Heart left ventricle (tissue), 16 donors: ENCODE data around the gene SYPL1. TPM values are rescaled to one million over a fixed set of nuclear protein-coding genes. Genes with fewer than 3 reads are reported as not detected.
A peak's percentile ranks its signal among the peaks of the same experiment; 100 is the strongest.

Source experiments
- ATAC-seq, 4 donors: fragments of 200-7000 bp; cut with Tn5 transposase; one replicate each; pipeline ENCODE4 v1.9.1; 2020 to 2022; ENCODE audit warnings: moderate library complexity in 4 of 4, mild to moderate bottlenecking in 3 of 4, moderate number of reproducible peaks in 1 of 4
- DNase-seq, 5 donors: peaks; one replicate each; pipeline ENCODE4 v3.0.0-alpha.2; 2020
- H3K27ac ChIP-seq, 12 donors: fragments of 200-600 bp; sonication (generic) in 4 of 12; one replicate each; pipeline versions ENCODE4 v1.5.0 to v1.8.0; 2016 to 2022; ENCODE audit warnings: mild to moderate bottlenecking in 2 of 12
- H3K27me3 ChIP-seq, 9 donors: fragments of 200-600 bp; sonication (generic) in 2 of 9; one replicate each; pipeline versions ENCODE4 v1.5.1 to v1.8.0; 2016 to 2022; ENCODE audit warnings: mild to moderate bottlenecking in 3 of 9
- H3K36me3 ChIP-seq, 9 donors: fragments of 200-600 bp; sonication (generic) in 2 of 9; one replicate each; pipeline versions ENCODE4 v1.5.0 to v1.8.0; 2018 to 2022; ENCODE audit warnings: mild to moderate bottlenecking in 2 of 9
- H3K4me1 ChIP-seq, 12 donors: fragments of 200-600 bp; sonication (generic) in 4 of 12; one replicate each; pipeline versions ENCODE4 v1.5.0 to v1.8.0; 2016 to 2022; ENCODE audit warnings: mild to moderate bottlenecking in 3 of 12
- H3K4me3 ChIP-seq, 12 donors: fragments of 200-600 bp; sonication (generic) in 4 of 12; one replicate each; pipeline versions ENCODE4 v1.5.0 to v1.8.0; 2017 to 2022; ENCODE audit warnings: mild to moderate bottlenecking in 9 of 12, moderate library complexity in 4 of 12
- H3K9me3 ChIP-seq, 12 donors: fragments of 200-600 bp; sonication (generic) in 4 of 12; one replicate each; pipeline versions ENCODE4 v1.5.0 to v1.8.0; 2016 to 2022; ENCODE audit warnings: mild to moderate bottlenecking in 1 of 12
- POLR2A ChIP-seq, 2 donors: fragments of 450-650 bp; IDR thresholded peaks; one replicate each; pipeline ENCODE4 v1.6.1; 2017; ENCODE audit warnings: antibody characterized with exemption in 2 of 2, mild to moderate bottlenecking in 2 of 2, moderate library complexity in 2 of 2
- WGBS, 4 donors: extraction: QIAGEN DNeasy Blood & Tissue Kit in 2 of 4; methylation state at CpG; one replicate each; pipeline versions ENCODE4 v1.1.5 to v1.1.7; 2013 to 2018; 5-methylcytosine and 5-hydroxymethylcytosine counted together
- intact Hi-C, 10 donors: fragments of 100-400 bp; cut with DNase I; formaldehyde crosslinking; loops; one replicate each; pipeline versions ENCODE4 v1.11.1 to v1.14.2; 2022
- polyA plus RNA-seq, 2 donors: library from polyadenylated mRNA; stranded (reverse); fragments of 200-250 nt; gene quantifications; one replicate each; pipeline ENCODE4 v1.2.3, GENCODE V29; 2013
- total RNA-seq, 9 donors: library from RNA; depleted of rRNA in 2 of 9; stranded (reverse); fragments of >200 nt in 2 of 9; fragmentation: NEBNext Ultra II Directional in 3 of 9; extraction: Animal tissue kit (Norgen Biotek cat#: 25700) in 3 of 9; gene quantifications; one replicate each; pipeline versions ENCODE4 v1.1.0 to v1.2.4, GENCODE V29; 2016 to 2023
- TF ChIP-seq, protein P1 (sequence below), 12 donors: fragments of 200-600 bp; sonication (generic) in 4 of 12; IDR thresholded peaks; one replicate each; pipeline versions ENCODE4 v1.5.0 to v1.8.0; 2018 to 2022; ENCODE audit warnings: antibody characterized with exemption in 12 of 12, mild to moderate bottlenecking in 5 of 12
- donor health status: ischemic (EF 13 %, LVEDD 7.1; RV severe dilation, severe dysfunction).
- donor health status: healthy with polysubstance abuse.
- donor health status: DM: no; HTN: yes; CAD: no.
- donor health status: DM: no; HTN: no; CAD: no.
- donor health status: ischemic (EF 25% LVEDD 6.9; RV normal size, moderate dysfunction).
- donor health status: ischemic (EF 25% LVEDD 5.7; RV mildly dilated, moderate dysfunction).
- donor health status: healthy.
- donor health status: DM: yes; HTN: yes; CAD: no.
- donor health status: ischemic (EF 35%, LVEDD 5.7; RV mildly dilated, moderate dysfunction).
- donor health status: nonischemic (EF 11% LVEDD 7.7; RV severe dilation, severe dysfunction).
- donor health status: DM: yes; HTN: yes; CAD: no.
- donor health status: PGD.
- donor health status: ischemic (EF 29% LVEDD 5.4; RV normal size, mild dysfunction).
- donor health status: nonischemic (EF 23%, LVEDD 6.1; RV moderate dilation, normal function).

SYPL1 gene
- total and polyA plus RNA-seq, 11 donors, result 70.6 to 99.8 (median 78.5) TPM

DNA sequence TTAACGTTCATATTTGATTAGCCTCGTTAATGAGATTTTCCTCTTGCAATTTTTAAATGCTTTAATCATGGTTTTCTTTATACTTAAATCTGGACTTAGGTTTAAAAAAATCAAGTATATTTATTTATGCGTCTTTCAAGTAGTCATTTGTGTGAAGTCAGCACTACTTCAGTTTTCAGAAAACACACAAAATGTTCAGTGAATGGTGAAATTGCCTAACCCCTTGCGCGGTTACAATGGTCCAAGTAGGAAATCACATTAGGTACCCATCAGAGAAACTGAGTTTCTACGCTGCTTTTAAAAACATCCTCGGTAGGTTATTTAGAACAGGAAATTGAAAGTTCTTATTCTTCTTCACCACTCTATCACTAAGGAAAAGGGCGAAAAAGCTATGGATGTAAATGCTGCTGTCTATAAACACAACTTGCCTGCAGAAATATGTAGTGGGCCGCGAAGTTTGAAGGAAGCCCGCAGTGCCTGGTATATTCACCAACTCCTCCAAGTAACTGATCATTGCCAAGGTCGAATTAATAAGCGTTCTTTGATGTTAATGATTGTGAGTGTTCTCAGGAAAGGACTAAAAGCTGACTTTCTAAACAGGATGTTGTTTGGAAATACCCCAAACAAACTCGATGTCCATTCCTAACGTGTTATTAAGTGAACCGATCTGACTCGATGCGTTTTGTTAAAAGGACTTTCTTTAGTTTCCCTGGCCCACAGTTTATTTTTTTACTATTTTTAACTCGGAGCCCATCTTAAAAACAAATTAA lies 1.0 kb downstream of the SYPL1 start:
- H3K4me3 ChIP-seq, result peak overlapping the region; percentile 48 to 94 (median 76)
- H3K4me1 ChIP-seq, result peaks cover 0 to 49% (median 31%) of the 10 kb centered on the region in 12 donors
- WGBS, 4 donors, result 5 to 9% (median 5%) methylated on average over 19 of the region's 19 CpGs
- no peak for TF ChIP-seq POLR2A (IDR thresholded peaks at IDR 0.05)
- TF ChIP-seq, protein P1, sequence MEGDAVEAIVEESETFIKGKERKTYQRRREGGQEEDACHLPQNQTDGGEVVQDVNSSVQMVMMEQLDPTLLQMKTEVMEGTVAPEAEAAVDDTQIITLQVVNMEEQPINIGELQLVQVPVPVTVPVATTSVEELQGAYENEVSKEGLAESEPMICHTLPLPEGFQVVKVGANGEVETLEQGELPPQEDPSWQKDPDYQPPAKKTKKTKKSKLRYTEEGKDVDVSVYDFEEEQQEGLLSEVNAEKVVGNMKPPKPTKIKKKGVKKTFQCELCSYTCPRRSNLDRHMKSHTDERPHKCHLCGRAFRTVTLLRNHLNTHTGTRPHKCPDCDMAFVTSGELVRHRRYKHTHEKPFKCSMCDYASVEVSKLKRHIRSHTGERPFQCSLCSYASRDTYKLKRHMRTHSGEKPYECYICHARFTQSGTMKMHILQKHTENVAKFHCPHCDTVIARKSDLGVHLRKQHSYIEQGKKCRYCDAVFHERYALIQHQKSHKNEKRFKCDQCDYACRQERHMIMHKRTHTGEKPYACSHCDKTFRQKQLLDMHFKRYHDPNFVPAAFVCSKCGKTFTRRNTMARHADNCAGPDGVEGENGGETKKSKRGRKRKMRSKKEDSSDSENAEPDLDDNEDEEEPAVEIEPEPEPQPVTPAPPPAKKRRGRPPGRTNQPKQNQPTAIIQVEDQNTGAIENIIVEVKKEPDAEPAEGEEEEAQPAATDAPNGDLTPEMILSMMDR (IDR thresholded peaks at IDR 0.05), result no peak
- H3K27me3 ChIP-seq, result no peaks in the 10 kb centered on the region
- H3K27ac ChIP-seq, result peak overlapping the region; percentile 93 to 100 (median 98)
- H3K9me3 ChIP-seq, result no peaks in the 10 kb centered on the region
- intact Hi-C loops, result loop anchor here (2.0 to 5.0 kb wide), 5 partner anchors 39 to 49 kb away; no protein-coding TSS in a partner anchor
- no peak for ATAC-seq
- DNase-seq, result no peak
- H3K36me3 ChIP-seq, result peaks cover 0 to 3% (median 0%) of the 10 kb centered on the region in 9 donors

DNA sequence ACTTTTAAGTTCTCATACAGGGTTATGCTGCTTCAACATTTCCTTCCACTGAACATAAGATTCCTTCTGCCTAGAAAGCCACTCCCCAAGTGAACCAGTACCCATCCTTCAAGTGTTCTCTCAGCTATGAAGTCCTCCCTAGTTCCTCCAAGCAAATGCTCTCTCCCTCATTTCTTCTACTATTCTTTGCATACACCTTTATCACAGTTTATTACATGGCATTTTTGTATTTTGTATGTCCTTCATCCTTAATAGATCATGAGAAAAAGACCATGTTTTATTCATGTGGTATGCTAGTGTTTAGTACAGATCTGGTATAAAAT lies 1.9 kb downstream of the SYPL1 start:
- intact Hi-C loops, result loop anchor here (2.0 to 5.0 kb wide), 5 partner anchors 38 to 48 kb away; no protein-coding TSS in a partner anchor
- H3K4me3 ChIP-seq, result peak overlapping the region in 9 of 12 donors; percentile 66 to 93 (median 76)

DNA sequence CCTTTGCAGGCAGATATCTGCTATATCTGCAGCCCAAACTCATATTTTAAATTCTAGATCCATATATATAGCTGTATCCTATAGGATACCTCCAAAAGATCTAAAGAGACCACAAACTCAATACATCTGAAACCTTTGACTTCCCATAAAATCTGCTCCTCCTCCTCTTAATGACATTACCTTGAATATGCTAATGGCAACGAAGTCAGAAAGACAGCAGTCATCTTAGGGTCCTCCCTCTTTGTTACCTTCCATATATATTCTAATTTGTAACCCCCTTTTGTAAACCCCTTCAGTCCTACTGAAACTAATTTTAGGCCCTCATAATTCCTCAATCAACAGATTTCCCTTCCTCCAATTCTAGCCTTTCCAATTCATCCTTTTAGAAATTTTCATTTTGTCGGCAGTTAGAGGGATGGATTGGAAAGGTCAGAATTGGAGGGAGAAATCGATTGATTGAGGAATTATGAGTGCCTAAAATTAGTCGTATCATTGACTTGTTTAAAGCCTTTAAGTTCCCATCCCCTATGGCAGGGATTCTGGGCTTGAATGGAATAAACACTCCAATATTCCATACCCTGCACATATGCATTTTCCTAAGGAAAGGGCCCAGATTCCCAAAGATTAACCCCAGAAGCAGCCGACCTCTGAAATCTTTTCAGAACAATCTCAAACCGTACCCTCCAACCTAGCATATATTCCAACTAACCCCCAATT lies 2.4 kb downstream of the SYPL1 start:
- no peak for TF ChIP-seq POLR2A (IDR thresholded peaks at IDR 0.05)
- TF ChIP-seq, protein P1 (IDR thresholded peaks at IDR 0.05), result no peak
- Histone ChIP-seq H3K4me1 (peaks cover 0 to 63% (median 45%) of the 10 kb centered on the region in 12 donors), H3K27me3 (no peaks in the 10 kb centered on the region), H3K36me3 (peaks cover 0 to 3% (median 0%) of the 10 kb centered on the region in 9 donors), H3K4me3 (peak overlapping the region in 7 of 12 donors; percentile 66 to 93 (median 76)), H3K27ac (peak overlapping the region in 1 of 12 donors; percentile 98), H3K9me3 (no peaks in the 10 kb centered on the region)
- ATAC-seq, result no peak
- WGBS, 4 donors, result 79 to 83% (median 81%) methylated on average over 6 of the region's 6 CpGs
- DNase-seq, result no peak
- intact Hi-C loops, result loop anchor here (2.0 to 5.0 kb wide), 5 partner anchors 37 to 47 kb away; no protein-coding TSS in a partner anchor

More for the DNA sequence above, 1.9 kb downstream of the SYPL1 start:
- no peak for TF ChIP-seq POLR2A (IDR thresholded peaks at IDR 0.05)
- TF ChIP-seq, protein P1 (IDR thresholded peaks at IDR 0.05), result no peak
- DNase-seq (no peak), ATAC-seq (no peak)
- peak overlapping the region in 5 of 12 donors; percentile 93 to 100 (median 98) for H3K27ac ChIP-seq
- H3K9me3 ChIP-seq, result no peaks in the 10 kb centered on the region
- H3K4me1 ChIP-seq, result peaks cover 0 to 58% (median 40%) of the 10 kb centered on the region in 12 donors
- H3K27me3 ChIP-seq, result no peaks in the 10 kb centered on the region
- peaks cover 0 to 3% (median 0%) of the 10 kb centered on the region in 9 donors for H3K36me3 ChIP-seq

DNA sequence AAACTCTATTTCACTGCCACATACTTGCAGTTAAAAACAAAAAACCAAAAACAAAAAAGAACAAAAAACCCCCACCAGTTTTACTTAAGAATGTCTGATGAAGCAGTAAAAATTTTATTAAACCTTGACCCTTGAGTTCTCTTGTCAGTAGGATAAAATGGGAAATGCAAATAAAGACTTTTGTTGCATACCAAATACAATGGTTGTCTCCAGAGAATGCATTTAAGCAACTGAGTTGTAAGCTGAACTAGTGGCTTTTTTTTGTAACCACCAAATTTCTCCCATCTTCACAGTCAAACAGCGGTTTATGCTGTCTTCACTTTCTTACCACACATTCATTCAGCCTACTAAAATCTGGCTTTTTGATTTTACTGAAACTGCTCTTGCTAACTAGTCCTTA lies 3.1 kb downstream of the SYPL1 start:
- 77 to 90% (median 78%) methylated on average over 1 of the region's 1 CpG for WGBS, 4 donors
- Histone ChIP-seq H3K27ac (peak overlapping the region in 2 of 12 donors; percentile 20 to 60), H3K9me3 (no peaks in the 10 kb centered on the region), H3K27me3 (no peaks in the 10 kb centered on the region), H3K4me3 (peak overlapping the region in 1 of 12 donors; percentile 0), H3K36me3 (peaks cover 0 to 3% (median 0%) of the 10 kb centered on the region in 9 donors), H3K4me1 (peaks cover 0 to 70% (median 50%) of the 10 kb centered on the region in 12 donors)
- intact Hi-C loops, result no loop called here
- no peak for TF ChIP-seq POLR2A (IDR thresholded peaks at IDR 0.05)
- TF ChIP-seq, protein P1 (IDR thresholded peaks at IDR 0.05), result no peak
- ATAC-seq, result no peak
- no peak for DNase-seq
